GM12873 (cell line): ENCODE measurements around the gene TGFBRAP1.

Experiments
- CTCF ChIP-seq: IDR thresholded peaks from 2 replicates; pipeline ENCODE4 v1.5.1; 2012; ENCODE audit warnings: low read depth, mild to moderate bottlenecking, moderate library complexity, low read length, control low read depth; ENCODE audit not compliant: insufficient read depth; ENCODE audit errors: missing control alignments

TGFBRAP1 gene

GRCh38 chr2:105283532-105283931 is 46.0 kb downstream of the TGFBRAP1 start:
- TF ChIP-seq CTCF: no peak

GRCh38 chr2:105280281-105280680 is 49.3 kb downstream of the TGFBRAP1 start:
- TF ChIP-seq CTCF: no peak

GRCh38 chr2:105279126-105279525 is 50.4 kb downstream of the TGFBRAP1 start:
- no peak for TF ChIP-seq CTCF

GRCh38 chr2:105278654-105279053 is 50.9 kb downstream of the TGFBRAP1 start:
- no peak for TF ChIP-seq CTCF

- no peak for TF ChIP-seq CTCF
Measured at GRCh38 chr2:105274046-105274445, 55.5 kb downstream of the TGFBRAP1 start.

- no peak for TF ChIP-seq CTCF
Measured at GRCh38 chr2:105272176-105272575, 57.4 kb downstream of the TGFBRAP1 start.

- TF ChIP-seq CTCF: no peak
Measured at GRCh38 chr2:105271393-105272045, 58.0 kb downstream of the TGFBRAP1 start.
